Urinary bladder (tissue), 4 donors: ENCODE data around the gene GDI1. TPM values are rescaled to one million over a fixed set of nuclear protein-coding genes. Genes with fewer than 3 reads are reported as not detected.

Experiments used
- DNase-seq: peaks from one replicate; pipeline ENCODE4 v3.0.0-alpha.2; 2015; ENCODE audit errors: extremely low spot score
- H3K27ac ChIP-seq: one replicate; pipeline ENCODE4 v1.5.1; 2013; ENCODE audit warnings: low read depth, mild to moderate bottlenecking, moderate library complexity
- H3K36me3 ChIP-seq: one replicate; pipeline ENCODE4 v1.6.1; 2013; ENCODE audit warnings: mild to moderate bottlenecking, moderate library complexity; ENCODE audit not compliant: insufficient read depth
- H3K4me1 ChIP-seq: one replicate; pipeline ENCODE4 v1.6.1; 2013; ENCODE audit warnings: mild to moderate bottlenecking, moderate library complexity; ENCODE audit not compliant: insufficient read depth
- H3K4me3 ChIP-seq: one replicate; pipeline ENCODE4 v1.5.1; 2013; ENCODE audit warnings: low read depth, low read length
- WGBS: extraction: QIAGEN DNeasy Blood & Tissue Kit; methylation state at CpG from one replicate; pipeline ENCODE4 v1.1.7; 2013; 5-methylcytosine and 5-hydroxymethylcytosine counted together
- polyA plus RNA-seq: library from polyadenylated mRNA; stranded (reverse); fragments of 200-250 nt; gene quantifications from one replicate; pipeline ENCODE4 v1.2.3, GENCODE V29; 2013
- total RNA-seq: library from RNA; depleted of rRNA; stranded (reverse); fragments of >200 nt; gene quantifications from one replicate; pipeline ENCODE4 v1.2.3, GENCODE V29; 2014
- donor health status: healthy with polysubstance abuse.
- donor health status: healthy.

Gene GDI1
- total and polyA plus RNA-seq, 2 donors: 33.0 to 138 TPM

DNA sequence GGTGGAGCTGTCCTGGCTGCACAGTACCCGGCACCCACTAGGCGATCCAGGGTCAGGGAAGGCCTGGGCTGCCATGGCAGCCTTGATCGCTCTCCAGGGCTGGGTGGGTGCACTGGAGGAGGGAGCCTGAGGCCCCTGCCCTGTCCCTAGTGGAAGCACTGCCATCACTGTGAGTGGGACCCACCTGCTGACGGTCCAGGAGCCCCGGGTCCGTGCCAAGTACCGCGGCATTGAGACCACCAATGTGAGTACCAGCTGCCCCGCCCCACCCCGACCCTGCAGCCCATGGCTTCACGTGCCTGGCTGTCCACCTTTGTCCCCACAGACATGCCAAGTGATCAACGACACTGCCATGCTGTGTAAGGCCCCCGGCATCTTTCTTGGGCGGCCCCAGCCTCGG is 30.0 kb downstream of the GDI1 start:
- Histone ChIP-seq H3K27ac (no peak overlapping the region), H3K4me1 (no peaks in the 10 kb centered on the region), H3K36me3 (peaks cover 2% of the 10 kb centered on the region), H3K4me3 (no peak overlapping the region)
- 93% methylated on average over 15 of the region's 15 CpGs for WGBS
- DNase-seq: no peak

DNA sequence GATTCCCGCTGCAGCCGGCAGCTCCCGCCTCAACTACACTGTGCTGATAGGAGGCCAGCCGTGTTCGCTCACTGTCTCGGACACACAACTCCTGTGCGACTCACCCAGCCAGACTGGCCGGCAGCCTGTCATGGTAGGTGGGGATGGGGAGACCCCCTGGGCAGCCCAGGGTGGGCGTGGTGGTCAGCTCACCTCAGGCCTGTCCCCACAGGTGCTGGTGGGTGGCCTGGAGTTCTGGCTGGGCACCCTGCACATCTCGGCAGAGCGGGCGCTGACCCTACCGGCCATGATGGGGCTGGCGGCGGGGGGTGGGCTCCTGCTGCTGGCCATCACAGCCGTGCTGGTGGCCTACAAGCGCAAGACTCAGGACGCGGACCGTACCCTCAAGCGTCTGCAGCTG is 30.6 kb downstream of the GDI1 start:
- H3K4me3 ChIP-seq: no peak overlapping the region
- WGBS: 94% methylated on average over 21 of the region's 21 CpGs
- no peak overlapping the region for H3K27ac ChIP-seq
- H3K36me3 ChIP-seq: peaks cover 2% of the 10 kb centered on the region
- H3K4me1 ChIP-seq: no peaks in the 10 kb centered on the region
- DNase-seq: no peak

DNA sequence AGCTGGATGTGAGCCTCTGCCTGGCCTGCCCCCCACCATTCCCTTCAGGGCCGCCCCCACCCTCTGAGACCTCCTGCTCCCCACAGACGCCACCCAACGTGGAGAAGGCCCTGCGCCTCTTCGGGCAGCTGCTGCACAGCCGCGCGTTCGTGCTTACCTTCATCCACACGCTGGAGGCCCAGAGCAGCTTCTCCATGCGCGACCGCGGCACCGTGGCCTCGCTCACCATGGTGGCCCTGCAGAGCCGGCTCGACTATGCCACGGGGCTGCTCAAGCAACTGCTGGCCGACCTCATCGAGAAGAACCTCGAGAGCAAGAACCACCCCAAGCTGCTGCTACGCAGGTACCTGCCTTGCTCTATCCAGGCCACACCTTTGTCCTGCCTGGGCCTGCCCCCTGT is 31.3 kb downstream of the GDI1 start:
- Histone ChIP-seq H3K36me3 (peaks cover 2% of the 10 kb centered on the region), H3K4me1 (no peaks in the 10 kb centered on the region)
- DNase-seq: no peak

GRCh38 chrX:154469114-154469513 is 32.2 kb downstream of the GDI1 start:
- H3K36me3 ChIP-seq: no peaks in the 10 kb centered on the region
- no peak for DNase-seq
- no peak overlapping the region for H3K27ac ChIP-seq
- no peak overlapping the region for H3K4me3 ChIP-seq
- no peaks in the 10 kb centered on the region for H3K4me1 ChIP-seq
- 92% methylated on average over 9 of the region's 9 CpGs for WGBS

More for the DNA sequence above, 31.3 kb downstream of the GDI1 start:
- WGBS: 93% methylated on average over 23 of the region's 23 CpGs
- Histone ChIP-seq H3K27ac (no peak overlapping the region), H3K4me3 (no peak overlapping the region)

DNA sequence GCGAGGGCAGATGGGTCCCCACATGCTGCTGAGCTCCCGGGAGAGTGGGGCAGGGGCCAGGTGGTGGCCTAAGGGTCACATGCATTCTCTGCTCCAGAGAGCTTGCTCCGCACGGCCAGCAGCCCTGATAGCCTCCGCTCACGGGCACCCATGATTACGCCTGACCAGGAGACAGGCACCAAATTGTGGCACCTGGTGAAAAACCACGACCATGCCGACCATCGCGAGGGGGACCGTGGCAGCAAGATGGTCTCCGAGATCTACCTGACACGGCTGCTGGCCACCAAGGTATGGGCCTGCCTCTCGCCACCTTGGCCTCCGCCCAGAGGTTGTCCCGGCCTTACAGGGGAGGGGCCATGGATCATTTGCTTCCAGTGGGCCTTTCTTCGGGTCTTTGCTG is 32.9 kb downstream of the GDI1 start:
- Histone ChIP-seq H3K36me3 (no peaks in the 10 kb centered on the region), H3K4me1 (no peaks in the 10 kb centered on the region), H3K4me3 (no peak overlapping the region), H3K27ac (no peak overlapping the region)
- WGBS: 88% methylated on average over 18 of the region's 18 CpGs
- DNase-seq: no peak

GRCh38 chrX:154470434-154470833 is 33.5 kb downstream of the GDI1 start:
- DNase-seq: no peak
- Histone ChIP-seq H3K4me3 (no peak overlapping the region), H3K27ac (no peak overlapping the region), H3K36me3 (no peaks in the 10 kb centered on the region), H3K4me1 (no peaks in the 10 kb centered on the region)
- WGBS: 94% methylated on average over 14 of the region's 14 CpGs

GRCh38 chrX:154470914-154471568 is 34.1 kb downstream of the GDI1 start:
- H3K27ac ChIP-seq: no peak overlapping the region
- H3K4me3 ChIP-seq: no peak overlapping the region
- no peaks in the 10 kb centered on the region for H3K36me3 ChIP-seq
- no peak for DNase-seq
- no peaks in the 10 kb centered on the region for H3K4me1 ChIP-seq
- WGBS: 88% methylated on average over 23 of the region's 23 CpGs

- Histone ChIP-seq H3K36me3 (no peaks in the 10 kb centered on the region), H3K27ac (no peak overlapping the region), H3K4me1 (no peaks in the 10 kb centered on the region), H3K4me3 (no peak overlapping the region)
- no peak for DNase-seq
- WGBS: 86% methylated on average over 23 of the region's 23 CpGs
Measured at GRCh38 chrX:154471839-154472684, 35.1 kb downstream of the GDI1 start.

- Histone ChIP-seq H3K4me3 (no peak overlapping the region), H3K27ac (no peak overlapping the region), H3K36me3 (no peaks in the 10 kb centered on the region), H3K4me1 (no peaks in the 10 kb centered on the region)
- WGBS: 80% methylated on average over 28 of the region's 28 CpGs
- no peak for DNase-seq
Measured at GRCh38 chrX:154472685-154473632, 36.0 kb downstream of the GDI1 start.

DNA sequence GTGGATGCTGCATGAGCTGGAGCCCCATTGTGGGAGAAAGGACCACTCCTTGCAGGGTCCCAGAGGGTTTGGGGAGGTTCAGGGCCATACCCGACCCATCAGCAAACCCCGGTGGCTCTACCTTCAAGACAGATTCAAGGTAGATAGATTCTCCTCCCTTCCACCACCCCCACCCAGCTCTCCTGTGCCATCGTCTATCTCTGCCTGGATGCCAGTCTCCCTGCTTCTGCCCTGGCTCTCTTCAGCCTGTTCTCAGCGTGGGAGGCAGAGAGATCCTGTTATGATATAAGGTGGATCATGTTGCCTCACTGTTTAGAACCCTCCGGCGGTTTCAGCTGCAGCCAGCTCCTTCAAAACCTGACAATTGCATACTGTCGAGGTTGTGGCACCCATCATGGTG is 36.7 kb downstream of the GDI1 start:
- Histone ChIP-seq H3K4me1 (no peaks in the 10 kb centered on the region), H3K4me3 (no peak overlapping the region), H3K36me3 (no peaks in the 10 kb centered on the region), H3K27ac (no peak overlapping the region)
- no peak for DNase-seq
- WGBS: 85% methylated on average over 7 of the region's 7 CpGs

DNA sequence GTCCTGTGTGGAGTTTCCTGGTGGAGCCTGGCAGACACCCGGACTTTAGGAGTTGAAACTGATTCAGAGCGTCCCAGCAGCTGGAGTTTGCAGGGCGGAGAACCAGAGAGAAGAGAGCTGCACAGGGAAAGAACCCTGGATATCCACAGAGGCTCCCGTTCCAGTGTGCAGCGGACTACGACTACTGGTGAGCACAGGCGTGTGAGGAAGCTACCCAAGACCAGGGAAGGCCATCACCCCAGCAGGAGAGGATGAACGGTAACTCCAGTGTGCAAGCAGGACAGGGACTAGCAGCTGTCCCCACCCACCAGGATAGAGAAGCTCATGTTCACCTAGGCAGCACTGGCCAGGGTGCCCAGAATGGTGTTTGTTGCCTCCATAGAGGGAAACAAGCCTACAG is 39.9 kb downstream of the GDI1 start:
- no peak for DNase-seq

DNA sequence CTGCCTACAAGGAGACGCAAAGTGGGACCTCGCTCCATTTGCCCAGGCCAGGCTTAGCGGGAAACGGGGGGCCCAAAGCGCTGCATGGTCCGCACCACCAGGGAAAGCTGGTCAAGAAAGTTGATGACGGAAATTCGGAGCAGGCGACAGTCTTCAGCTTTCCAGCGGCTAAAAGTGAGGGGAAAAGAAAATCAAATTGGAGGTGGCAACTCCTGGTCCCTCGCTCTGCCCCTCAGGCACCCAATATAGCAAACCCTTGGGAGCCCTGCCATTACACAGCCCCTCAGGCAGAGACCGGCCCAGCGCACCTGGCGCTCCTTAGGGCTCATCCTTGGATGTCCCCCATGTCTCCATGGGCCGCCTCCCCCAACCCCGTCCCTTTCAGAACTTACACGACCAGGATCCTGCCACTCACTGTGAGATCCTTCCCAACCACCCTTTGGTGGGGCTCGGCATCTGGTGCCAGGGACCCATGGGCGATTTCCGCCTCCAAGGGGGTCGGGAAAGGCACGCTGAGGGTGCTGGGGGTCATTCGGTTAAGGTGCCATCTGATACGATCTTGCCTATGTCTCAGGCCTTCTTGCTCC is 41.0 kb downstream of the GDI1 start:
- no peak for DNase-seq
- Histone ChIP-seq H3K27ac (peak overlapping the region; percentile 50), H3K4me3 (peak overlapping the region; percentile 51), H3K4me1 (no peaks in the 10 kb centered on the region), H3K36me3 (no peaks in the 10 kb centered on the region)
- 51% methylated on average over 24 of the region's 24 CpGs for WGBS

More for the DNA sequence above, 39.9 kb downstream of the GDI1 start:
- no peak overlapping the region for H3K4me3 ChIP-seq
- no peaks in the 10 kb centered on the region for H3K4me1 ChIP-seq
- no peak overlapping the region for H3K27ac ChIP-seq
- H3K36me3 ChIP-seq: no peaks in the 10 kb centered on the region
- WGBS: 71% methylated on average over 8 of the region's 8 CpGs
